GM18907 (cell line): ENCODE results near the gene WDR1.

Experiments
- ATAC-seq: cut with Tn5 transposase; IDR thresholded peaks from one replicate; pipeline ENCODE4 v1.9.1; 2021; ENCODE audit warnings: mild to moderate bottlenecking, moderate library complexity; ENCODE audit not compliant: unreplicated experiment

WDR1 gene

DNA sequence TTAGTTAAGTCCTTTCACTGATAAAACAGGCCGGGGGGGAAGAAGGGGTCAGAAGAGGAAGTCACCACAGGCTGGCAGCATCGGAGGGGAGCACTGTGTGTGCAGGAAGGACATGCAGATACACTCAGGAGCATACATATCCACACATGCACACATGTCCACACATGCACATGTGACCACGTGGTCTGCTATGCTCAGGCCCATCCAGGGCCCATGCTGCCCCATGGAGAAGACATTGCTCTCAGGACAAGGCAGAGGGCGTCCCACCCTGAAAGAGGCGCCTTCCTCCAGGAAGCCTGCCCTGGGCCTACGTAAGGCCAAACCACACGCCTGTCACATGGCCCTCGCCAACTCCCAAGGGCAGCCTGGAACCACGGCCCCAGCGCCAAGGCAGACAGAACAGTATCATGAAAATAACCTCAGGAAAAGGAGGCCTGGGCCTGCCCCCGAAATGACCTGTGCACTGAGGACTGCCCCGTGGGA is 15.8 kb downstream of the WDR1 start:
- no peak for ATAC-seq

DNA sequence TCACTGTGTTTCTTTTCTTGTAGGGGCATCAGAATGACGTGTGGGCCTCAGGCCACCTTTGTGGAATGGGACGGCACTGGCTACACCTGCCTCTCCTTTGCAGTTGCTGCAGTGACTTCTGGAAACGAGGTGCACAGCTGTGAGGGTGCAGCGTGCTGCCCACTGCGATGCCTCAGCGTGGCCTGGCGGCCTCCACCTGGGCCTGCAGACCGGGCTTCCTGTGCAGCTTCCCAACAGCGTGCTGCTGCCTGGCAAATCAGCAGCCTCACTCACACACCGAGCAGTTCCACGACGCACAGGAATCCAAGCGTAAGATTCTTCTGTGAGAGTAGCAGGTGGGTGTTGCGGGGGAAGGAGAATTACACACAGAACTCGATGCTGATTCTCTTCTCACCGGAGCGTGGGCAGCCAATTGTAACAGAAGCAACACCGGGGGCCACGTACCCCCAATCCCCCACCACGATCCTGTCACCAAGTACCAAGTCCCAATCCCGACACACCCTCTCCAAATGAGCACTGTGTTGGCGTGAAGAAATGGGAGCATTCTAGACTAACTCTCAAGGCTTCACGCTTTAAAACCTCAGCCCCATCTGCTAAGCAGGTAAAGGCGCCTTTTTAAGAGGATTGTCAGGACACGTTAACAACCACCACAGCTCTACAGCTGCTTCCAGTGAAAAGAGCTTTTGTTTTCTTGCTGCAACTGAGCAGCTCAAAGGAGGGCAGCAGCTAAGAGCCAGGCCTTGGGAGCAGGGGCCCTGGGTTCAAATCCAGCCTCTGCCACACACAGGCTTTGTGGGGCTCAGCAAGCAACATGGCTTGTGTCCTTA is 16.9 kb downstream of the WDR1 start:
- ATAC-seq = no peak

DNA sequence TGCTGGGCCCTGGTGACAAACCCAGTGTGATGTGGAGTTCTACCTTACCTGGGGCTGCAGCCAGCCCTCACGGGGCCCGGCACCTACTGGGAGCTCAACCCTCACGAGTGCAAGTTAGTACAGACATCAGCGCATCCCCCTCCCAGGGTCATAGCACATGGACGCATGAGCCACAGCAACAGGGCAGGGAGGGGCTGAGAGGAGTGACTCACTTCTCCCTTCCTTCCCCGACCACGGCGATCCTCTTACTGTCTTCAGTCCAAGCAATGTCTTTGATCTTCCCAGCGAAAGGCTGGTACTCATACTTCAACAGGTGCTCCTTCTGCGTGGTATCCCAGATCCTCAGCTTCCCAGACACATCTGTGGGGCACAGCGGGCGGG is 17.8 kb downstream of the WDR1 start:
- ATAC-seq = no peak

DNA sequence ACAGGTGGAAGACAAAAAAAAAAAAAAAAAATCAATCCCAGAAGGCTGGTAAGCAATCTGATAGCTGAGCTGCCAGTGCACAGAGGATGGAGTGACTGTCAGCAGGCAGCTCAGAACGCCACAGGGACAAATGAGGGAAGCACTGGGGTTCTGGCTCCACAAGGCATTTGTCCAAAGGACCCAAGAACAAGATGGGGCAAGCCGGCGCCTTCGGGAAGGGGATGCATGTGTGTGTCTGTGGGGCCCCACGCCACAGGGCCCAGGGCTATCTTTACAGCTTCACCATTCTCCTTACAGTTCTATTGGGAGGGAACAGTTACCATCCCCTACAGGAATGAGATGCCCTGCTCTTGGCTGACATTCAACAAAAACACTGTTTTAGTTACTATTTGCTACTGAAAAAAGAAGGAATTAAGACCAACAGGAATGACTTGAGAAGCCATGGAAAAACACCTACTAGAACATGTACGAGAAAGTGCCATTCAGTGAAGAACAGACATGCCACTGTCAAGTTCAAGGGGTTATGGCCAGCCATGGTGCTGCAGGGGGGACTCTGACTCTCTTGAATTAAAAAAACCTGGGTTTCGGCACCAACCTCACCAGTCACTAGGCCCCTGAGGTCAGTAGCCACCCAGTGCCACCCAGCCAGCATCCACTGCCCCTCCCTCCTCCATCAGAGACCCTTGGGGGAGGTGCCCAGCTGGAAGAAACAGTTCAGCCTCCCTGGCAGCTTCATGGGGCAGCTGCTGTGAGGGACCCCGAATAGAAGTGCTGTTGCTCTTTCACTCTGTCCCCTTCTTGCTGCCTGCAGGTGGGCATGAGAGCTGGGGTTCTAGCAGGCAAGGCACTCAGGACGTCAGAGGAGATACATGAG is 18.5 kb downstream of the WDR1 start:
- ATAC-seq = no peak

DNA sequence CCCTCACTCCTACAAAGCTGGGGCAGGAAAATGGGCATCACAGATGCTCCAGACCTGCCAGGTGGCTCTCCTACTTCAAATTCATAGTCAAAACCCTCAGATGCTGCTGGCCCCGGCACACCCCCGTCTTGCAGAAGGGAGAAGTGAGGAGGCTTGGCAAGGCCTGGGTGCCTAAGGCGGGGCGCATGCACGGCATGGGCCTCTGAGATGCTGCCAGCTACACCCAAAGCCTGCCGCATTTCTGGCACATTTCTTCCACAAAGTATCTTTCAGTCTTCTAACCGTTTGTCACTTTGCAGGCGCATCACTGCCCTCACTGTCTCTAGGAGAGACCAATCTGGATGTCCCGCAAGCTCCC is 19.6 kb downstream of the WDR1 start:
- ATAC-seq = no peak

DNA sequence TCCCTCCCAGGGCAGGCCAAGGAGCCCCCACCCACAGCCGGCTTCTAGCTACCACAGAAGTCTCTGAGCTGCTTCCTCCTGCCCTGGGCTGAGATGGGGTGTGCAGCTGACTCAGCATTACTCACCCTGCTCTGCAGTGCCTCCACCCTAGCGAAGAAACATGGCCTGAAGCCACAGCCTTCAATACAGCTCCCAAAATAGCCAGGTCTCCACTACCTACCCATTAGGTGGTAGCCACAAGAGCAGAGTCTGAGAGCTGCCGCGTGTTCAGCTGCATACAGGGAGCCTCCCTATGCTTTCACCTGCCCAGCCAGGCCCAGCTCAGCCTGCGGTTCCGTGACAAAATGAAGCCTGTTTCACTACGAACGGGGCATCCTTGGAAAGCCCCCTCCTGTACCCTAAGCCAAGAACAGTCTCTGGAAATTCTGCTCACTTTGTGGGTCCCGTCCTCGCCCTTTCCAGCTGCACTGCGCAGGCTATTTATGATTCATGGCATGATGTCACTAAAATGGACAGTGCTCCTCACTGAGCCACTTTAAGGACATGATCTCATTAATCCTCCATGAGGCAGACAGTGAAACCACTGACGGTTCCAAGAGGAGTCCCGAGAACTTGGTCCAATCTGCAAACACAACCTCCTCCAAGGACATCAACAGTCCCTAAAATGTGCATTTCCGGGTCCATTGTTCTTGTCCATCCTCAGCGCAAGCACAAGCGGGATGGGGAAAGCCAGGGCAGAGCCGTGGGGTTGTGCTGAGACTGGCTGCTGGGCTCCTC is 20.2 kb downstream of the WDR1 start:
- ATAC-seq = peak; percentile 72

DNA sequence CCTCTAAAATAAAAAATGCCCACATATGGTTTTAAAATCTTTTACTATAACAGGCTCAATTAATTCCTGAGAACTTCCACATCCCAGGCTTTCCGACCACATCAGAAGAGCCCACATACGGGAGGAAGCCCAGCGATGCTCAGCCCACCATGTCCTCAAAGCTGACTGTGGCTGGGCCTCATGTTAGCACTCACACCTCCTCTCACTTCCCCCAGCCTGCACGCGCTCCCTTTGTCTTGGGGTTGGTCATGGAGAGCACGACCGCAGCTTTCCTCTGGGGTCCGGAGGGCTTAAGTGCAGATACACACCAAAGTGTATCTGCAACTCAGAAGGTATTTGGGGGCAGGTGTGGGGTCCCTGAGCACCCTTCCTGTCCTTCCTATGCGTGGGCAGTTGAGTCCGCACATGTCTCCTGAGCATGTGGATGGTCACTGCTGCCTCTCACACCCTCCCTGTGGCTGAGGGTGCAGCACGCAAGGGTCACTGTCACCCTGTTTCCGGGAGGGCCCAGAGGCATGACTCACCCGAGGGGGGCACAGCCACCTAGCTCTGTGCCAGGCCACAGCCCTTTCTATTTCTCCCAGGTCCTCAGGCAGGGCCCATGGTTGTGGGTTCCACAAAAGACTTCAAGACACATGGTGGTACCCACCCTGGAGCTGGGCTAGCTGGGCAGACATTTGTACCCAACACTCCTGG is 21.2 kb downstream of the WDR1 start:
- ATAC-seq = no peak

DNA sequence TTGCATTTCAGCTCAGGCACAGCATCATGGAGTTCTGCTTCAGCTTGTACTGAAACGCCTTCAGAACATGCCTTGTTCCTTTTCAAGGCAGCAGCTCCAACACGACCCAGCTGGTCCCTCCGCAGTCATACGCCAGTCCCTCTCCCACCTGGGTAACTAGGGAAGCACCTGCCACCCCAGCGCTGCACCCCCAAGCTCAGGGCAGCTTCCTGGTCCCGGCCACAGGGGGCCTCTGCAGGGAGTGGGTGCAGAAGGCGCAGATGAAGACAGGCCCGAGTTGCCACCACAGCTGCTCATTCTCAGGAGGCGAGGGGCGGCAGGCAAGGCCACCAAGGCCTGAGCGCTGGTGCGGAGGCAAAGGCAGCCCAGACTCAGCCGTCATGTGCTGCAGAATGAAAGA is 21.8 kb downstream of the WDR1 start:
- no peak for ATAC-seq

DNA sequence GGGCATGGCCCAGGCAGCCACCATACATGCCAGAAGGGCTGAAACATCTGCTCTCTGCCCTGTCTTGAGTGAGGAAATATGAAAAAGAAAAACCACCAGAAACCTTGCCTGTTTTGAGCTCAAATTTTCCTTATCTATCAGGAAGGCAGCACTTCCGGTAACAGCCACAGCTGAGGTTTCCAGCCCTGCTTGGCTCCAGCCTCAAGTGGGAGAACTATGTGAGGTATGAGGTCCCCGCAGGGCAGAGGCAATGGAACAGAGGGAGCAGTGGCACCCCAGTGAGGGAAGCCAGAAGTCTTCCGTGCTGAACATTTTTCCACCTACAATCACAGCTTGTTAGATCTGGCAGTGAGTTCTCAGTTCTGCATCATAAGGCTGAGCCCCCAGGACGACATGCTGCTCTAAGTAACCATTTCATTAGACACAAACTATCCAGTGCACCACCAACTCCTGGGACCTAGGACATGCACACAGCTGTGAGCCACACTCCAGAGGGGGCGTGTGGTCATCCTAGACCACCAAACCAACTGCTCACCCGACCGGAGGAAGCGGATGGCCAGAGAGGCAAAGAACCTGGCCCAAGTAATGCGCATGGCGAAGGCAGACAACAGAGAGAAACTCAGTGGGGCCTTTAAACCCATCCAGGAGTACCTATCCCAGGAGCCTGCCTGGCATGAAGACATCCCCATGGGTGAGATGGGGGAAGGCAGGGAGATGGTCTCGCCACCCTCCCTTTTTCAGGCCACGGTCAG is 22.6 kb downstream of the WDR1 start:
- no peak for ATAC-seq

DNA sequence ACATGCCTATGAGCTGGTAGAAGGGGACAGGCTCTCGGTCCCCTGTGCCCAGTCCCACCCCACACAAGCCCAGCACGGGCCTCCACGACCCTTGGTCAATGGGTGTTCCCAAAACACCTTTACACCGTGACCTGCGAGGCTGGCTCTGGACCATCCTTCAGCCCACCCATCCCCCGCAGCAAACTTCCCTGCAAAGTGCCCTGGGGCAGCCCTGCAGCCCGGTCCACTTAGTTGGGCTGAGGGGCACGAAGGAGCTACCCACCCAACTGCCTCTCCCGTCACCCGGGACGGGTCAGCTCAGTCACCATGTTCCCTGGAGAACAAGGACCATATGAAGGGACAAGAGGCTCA is 23.4 kb downstream of the WDR1 start:
- no peak for ATAC-seq

DNA sequence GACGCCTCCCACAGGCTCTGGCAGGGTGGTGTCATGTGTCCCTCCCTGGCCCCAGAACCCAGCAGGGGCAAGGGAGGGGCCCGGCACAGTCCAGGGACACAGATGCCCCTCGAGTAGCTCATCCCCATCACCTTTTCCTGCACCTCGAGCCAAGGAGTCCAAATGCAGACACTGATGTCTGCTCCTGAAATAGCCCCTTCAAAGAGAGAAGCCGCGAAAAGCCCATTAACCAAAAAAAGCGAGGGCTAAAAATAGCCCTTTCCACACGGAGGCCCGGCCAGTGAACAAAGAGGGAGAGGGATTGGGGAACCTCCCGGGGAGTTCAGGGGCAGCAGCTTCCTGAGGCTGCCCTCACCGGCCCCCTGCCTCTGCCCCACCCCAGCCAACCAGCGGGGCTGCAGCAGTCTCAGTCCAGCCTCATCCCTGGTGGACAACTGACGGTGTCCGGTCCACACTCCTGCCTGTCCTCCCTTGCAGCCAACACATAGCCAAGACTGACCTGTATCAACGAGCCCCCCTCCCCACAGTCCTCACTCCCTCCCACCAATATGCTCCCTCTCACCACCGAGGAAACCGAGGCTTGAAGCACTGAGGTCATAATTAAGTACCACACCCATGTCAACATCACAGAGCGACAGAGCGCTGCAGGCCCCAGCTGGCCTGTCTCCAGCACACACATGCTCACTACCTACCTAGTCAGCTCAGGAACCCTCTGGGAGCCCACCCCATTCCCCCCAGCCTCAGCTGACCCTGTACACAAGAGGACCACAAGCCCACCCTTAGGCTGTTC is 23.9 kb downstream of the WDR1 start:
- no peak for ATAC-seq

DNA sequence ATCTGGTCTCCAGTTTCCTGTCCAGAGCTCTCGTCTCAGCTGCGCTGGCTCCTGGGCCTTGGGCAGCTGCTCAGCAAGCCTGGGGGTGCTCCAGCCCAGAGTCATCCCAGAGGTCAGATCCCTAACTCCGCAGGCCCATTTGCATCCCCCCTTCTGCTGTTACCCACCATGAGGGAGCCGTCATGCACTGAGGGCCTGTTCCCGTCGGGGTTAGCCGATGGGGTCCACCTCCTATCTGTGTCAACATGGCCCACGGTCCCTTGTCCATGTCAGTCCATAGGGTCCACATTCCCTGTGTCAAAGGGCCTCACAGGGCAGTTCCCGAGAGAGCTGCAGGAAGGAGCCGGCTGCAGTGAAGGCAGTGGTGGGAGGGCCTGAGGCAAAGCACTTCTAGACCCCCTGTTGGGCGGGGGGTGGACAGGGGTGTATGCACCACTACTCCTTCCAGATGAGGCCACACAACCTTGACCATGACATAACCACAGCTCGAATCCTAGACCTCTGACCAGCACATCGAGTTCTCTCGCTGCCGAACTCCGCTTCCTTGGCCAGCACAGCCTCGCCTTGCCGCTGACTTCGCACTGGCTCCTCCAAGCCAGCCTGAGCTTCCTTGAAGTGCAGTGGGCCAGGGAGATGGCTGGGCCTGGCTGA is 24.9 kb downstream of the WDR1 start:
- no peak for ATAC-seq

DNA sequence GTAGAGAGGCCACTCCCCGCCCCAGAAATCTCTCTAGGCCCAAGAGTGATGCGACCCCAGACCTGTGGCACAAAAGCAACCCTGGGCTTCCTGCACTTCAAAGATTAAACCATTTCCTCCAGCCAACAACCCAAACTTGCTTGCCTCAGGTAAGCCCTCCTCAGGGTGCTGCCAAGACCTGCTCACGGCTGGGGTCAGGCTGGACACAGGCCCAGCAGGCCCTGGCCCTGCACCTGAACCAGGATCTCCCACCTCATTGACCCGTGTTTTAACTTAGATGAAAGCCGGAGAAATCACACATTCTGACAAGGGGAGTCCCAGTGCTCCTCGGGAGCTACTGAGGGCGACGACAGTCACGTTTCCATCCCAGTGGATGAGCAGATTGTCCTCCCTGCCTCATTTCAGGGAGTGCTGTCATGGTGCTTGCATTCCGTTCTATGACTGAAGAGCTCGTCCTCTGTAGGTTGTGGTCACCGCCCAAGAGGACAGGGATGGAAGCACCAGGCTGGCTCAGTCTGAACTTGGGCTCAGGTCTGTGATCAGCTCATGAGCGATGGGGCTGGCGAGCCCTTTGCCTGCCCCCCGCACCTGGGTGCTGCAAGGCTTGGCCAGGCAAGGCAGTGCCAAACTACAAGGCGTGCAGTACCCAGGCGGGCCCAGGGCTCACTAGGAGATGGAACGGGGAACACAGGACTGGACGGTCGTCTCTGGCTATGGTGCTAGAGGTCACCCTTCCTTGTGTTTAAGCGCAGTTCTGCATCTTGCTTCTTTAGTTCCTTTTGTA is 25.9 kb downstream of the WDR1 start:
- ATAC-seq = no peak

DNA sequence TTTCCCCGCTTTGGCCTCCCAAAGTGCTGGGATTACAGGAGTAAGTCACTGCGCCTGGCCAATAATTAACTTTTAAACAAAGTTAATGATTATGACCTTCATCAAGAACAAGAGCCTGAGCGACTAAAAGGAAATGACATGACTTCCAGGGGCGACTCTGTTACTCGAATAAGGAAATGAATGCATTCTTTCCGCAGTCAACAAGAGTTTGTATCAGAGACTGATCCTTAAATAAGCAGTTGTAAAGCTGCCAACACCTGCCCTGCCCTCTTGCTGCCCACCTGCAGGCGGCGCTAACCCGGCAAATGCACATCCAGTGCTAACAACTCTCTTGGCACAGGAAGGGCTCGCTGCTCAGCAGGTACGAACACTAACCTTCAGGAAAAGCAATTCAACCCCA is 27.3 kb downstream of the WDR1 start:
- no peak for ATAC-seq

DNA sequence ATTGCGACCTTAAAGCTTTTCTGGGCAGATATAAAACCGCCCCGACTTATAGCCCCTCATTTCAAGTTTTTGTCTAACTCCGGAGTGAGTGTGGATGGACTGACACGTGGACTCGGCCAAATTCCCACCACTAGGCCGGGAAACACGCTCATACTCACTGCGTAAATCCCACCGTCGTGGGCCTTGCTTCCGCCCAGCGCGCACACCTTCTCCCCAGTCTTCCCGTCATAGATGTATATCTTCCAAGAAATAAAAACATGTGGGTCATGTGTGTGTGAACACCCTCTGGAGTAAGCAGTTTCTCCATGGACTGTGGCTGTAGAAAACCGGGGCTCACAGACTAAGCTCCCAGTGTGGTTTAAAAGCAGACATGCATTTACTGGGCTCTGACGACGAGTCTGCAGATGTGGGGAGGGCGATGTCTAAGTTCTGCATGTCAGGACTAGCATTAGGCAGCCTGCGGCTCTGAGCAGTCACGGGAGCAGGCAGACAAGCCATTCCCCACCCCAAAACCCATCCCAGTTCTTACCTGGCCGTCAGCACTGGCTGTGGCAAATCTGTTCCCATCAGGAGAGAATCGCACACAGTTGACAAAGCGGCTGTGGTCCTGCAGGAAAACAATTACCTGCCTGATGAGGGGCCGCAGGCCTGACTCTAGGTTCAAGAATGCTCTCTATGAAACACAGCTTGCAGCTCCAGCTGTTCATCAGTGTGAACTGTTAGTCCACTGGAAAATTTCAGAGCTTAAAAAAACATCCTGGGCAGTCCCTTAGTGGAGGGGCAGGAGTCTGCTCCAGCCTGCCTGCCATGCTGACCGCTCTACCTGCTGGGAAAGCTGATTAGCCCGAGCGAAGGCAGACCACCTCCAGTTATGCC is 28.2 kb downstream of the WDR1 start:
- no peak for ATAC-seq

DNA sequence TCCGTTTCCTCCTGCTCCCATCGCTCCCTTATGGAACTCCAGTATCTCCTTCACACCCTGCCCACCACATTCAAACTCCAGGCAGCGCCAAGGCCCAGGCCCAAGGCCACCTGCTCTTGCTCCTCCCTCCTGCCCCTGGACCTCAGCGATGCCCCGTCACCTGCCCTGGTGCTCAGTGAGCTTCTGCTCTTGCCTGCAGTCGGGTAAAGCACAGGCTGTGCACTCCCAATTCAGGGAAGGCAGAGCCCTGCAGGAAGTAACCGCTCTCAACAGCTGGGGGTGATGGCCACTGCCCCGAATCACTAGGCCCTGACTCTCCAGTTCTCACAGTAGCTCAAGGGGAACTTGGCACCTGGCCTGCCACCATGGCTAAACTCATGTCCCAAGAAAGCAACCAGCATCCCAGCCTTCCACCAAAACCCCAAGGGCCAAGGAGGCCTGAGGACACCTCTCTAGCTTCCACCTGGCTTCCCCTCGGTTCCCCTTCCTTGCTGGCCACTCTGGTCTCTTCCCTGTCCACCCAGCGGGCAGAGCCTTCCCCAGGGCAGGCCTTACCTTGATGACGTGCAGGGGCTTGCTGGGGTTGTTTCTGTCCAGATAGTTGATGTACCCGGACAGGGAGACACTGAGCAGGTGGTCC is 29.3 kb downstream of the WDR1 start:
- no peak for ATAC-seq
